NCI-H146 (cell line): Measurements from ENCODE around the gene TRIM39.
"Not testable (repeated sequence)": the region's sequence is repeated elsewhere in the genome, so short reads cannot be mapped to it uniquely, and the experiment has no call there.

Experiments
- DNase-seq: peaks from one replicate; lab custom pipeline; 2025; lab: John Stamatoyannopoulos, UW

Gene TRIM39

GRCh38 chr6:30363459-30363858 lies 36.7 kb downstream of the TRIM39 start:
- DNase-seq = no peak

GRCh38 chr6:30364591-30364990 lies 37.9 kb downstream of the TRIM39 start:
- DNase-seq = no peak

- not testable (repeated sequence) for DNase-seq
These were observed 42.6 kb downstream of the TRIM39 start for GRCh38 chr6:30369280-30369679.

GRCh38 chr6:30378290-30378937 lies 51.7 kb downstream of the TRIM39 start:
- DNase-seq = no peak

- DNase-seq = no peak
These were observed 53.7 kb downstream of the TRIM39 start for GRCh38 chr6:30380464-30380863.

- DNase-seq = no peak
These were observed 59.4 kb downstream of the TRIM39 start for GRCh38 chr6:30386166-30386565.

GRCh38 chr6:30391240-30391639 lies 64.5 kb downstream of the TRIM39 start:
- no peak for DNase-seq
